Fibroblast of pulmonary artery (primary cell): Measurements from ENCODE around the gene TENM4.
A peak's percentile ranks its signal among the peaks of the same experiment; 100 is the strongest.

Experiments used
- DNase-seq: peaks from one replicate; pipeline ENCODE4 v3.0.0-alpha.2; 2010; ENCODE audit warnings: low read depth
- H3K4me3 ChIP-seq: replicated peaks from 2 replicates; pipeline ENCODE4 v1.5.1; 2011; ENCODE audit warnings: low read depth, mild to moderate bottlenecking, control low read depth, low read length, moderate library complexity
- TF ChIP-seq, protein P1 (sequence below): IDR thresholded peaks from 2 replicates; pipeline ENCODE4 v1.5.1; 2011; ENCODE audit warnings: mild to moderate bottlenecking, control low read depth, low read length, inconsistent platforms; ENCODE audit errors: missing control alignments

Gene TENM4

DNA sequence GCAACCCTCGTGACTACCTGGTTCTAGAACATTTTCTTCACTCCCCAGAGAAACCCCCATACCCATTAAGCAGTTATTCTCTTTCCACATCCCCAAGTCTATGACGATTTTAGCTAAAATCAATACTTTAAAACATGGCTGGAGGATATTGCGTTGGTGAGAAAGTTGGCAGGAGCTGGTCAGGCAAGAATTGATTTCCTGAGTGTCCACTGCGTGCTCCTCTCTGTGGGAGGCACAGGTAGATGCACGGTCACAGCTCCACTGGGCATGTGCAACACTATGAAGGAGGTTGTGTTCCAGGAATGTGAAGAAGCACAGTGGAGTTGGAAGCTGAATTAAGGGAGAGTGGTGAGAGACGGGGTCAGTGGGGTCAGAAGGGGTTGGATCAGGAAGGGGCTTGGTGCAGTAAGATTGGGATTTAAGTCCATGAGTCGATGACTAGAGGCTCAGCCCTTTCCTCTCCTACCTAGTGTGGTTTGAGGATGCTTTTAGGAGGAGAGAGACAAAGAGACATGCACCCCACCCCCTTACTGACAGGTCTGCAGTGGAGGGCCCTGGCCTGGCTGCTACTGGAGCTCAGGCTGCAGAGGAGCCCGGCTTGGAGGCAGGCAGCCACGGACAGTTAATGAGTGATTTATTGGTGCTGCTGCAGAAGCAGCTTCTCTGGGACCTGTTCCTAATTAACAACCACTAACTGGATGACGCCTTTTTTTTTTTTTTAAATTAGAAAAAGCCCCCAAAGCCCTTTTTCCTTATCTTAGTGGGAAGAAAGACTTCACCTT is 395.6 kb downstream of the TENM4 start:
- no peak for DNase-seq
- TF ChIP-seq, protein P1, sequence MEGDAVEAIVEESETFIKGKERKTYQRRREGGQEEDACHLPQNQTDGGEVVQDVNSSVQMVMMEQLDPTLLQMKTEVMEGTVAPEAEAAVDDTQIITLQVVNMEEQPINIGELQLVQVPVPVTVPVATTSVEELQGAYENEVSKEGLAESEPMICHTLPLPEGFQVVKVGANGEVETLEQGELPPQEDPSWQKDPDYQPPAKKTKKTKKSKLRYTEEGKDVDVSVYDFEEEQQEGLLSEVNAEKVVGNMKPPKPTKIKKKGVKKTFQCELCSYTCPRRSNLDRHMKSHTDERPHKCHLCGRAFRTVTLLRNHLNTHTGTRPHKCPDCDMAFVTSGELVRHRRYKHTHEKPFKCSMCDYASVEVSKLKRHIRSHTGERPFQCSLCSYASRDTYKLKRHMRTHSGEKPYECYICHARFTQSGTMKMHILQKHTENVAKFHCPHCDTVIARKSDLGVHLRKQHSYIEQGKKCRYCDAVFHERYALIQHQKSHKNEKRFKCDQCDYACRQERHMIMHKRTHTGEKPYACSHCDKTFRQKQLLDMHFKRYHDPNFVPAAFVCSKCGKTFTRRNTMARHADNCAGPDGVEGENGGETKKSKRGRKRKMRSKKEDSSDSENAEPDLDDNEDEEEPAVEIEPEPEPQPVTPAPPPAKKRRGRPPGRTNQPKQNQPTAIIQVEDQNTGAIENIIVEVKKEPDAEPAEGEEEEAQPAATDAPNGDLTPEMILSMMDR, result no peak
- no peak overlapping the region for H3K4me3 ChIP-seq

DNA sequence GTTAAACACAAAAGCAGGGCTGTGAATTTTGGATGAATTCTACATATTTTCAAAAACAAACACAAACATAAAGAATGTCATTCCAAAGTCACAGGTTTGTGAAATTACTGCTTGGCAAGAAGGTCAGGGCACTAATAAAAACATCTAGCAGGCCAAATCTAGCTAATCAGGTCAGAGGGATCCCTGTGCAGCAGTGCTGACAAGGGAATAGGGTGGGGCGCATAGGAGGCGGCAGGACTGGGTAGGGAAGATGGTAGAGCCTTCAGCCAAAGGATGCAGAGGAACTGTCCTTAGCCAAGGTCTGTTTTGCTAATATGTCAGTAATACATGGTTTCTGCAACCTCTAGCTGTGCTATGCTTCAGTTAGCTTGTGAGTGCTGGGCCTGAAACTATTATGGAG is 396.6 kb downstream of the TENM4 start:
- DNase-seq, result no peak
- TF ChIP-seq, protein P1, result no peak
- no peak overlapping the region for H3K4me3 ChIP-seq

DNA sequence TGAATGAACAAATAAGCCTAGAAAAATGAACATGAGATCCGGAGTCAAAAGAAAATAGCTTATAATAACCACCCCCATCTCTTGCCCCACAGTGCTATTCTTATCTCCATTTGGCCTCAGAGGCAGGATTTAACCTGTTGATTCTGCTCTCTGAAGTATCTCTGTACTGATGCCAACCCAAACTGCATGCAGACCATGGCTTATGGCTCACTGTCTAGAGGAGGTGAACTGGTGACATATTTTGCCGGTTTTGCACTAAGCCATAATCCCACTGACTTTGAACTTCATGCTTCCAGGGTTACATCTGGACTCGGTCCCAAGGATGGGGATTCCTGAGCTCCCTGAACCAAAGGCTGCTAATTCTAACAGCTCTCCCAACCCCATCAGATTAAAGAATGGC is 397.1 kb downstream of the TENM4 start:
- DNase-seq, result no peak
- TF ChIP-seq, protein P1, result no peak
- H3K4me3 ChIP-seq, result no peak overlapping the region

DNA sequence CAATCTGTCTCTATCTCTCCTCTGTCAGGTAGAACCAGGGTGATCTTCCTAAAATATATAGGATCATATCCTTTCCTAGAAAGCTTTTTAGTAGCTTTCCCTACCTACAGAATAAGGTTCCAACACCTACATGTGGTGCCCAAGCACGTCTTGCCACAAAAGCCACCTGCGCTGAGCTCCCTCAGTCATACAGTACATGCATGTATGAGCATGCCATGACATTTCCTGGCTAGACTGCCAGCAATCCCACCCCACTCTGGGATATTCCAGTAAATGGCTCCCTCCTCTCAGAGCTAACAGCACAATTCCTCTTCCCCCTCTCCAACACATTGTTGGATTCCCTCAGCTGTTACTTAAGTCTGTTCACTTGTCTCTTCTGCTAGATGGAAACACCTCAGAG is 398.0 kb downstream of the TENM4 start:
- no peak overlapping the region for H3K4me3 ChIP-seq
- TF ChIP-seq, protein P1, result no peak
- DNase-seq, result no peak

DNA sequence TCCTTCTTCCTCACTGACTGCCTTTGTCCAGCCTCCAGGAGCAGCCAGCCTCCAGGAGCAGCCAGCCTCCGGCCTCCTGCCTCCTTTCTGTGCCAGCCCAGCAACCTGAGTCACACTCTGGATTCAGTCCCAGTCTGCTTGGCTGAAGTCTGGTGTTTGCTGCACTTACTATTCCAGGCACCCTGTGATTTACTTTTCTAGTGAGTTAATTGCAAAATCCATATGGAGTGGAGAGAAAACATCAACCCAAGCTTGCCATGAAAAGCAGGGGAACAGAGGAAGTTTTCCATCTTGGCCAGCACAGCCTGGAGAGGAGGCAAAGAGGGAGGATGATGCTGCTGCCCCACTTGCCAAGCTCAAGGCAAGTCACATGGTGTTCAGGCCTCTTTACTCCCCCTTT is 400.5 kb downstream of the TENM4 start:
- DNase-seq, result peak; percentile 58
- H3K4me3 ChIP-seq, result no peak overlapping the region
- TF ChIP-seq, protein P1, result no peak

DNA sequence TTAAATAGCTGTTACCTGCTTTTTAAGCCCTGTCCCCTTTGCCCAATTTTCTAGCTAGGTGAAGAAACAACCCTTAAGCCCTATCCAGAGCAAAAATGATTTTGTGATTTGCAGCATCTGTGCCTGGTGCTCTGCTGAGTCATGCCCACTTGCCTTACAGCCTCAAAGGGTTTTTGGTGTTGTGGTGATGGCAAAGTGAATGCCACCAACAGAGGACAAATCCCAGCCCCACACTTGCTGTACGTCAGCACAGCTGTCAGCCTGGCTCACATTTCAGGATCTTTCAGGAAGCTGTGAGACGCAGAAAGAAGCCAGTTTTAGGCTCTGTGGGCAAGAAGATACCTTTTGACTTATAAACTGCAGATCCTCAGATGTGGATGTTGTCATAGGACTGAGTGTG is 401.7 kb downstream of the TENM4 start:
- no peak overlapping the region for H3K4me3 ChIP-seq
- TF ChIP-seq, protein P1, result no peak
- DNase-seq, result no peak

DNA sequence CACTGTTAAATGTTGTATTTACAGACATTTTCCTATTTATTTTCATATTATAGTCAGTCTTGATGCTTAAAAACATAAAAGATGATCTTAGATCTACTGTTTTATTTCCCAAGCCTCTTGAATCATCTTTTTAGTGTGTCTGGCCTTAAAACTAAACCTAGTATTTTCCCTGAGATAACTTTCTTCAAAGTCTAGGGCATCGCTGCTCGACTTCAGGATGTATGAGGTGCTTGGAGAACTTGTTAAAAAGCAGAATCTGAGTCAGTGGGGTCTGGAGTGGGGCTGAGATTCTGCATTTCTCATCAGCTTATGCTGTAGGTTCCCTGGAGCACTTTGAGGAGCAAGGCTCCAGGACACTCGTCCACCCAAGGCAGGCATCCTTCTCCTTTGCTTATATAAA is 404.9 kb downstream of the TENM4 start:
- DNase-seq, result no peak
- TF ChIP-seq, protein P1, result no peak
- H3K4me3 ChIP-seq, result no peak overlapping the region
